ENCODE results near the gene MCOLN3. TPM values are rescaled to one million over a fixed set of nuclear protein-coding genes. Genes with fewer than 3 reads are reported as not detected.
A peak's percentile ranks its signal among the peaks of the same experiment; 100 is the strongest.

Gene MCOLN3
- total RNA-seq, 1 donor from 2014 or later = 0.75 TPM

GRCh38 chr1:85049735-85050166, 1.5 kb upstream of the MCOLN3 start:
- no peaks in the 10 kb centered on the region for H3K4me1 Mint-ChIP-seq (ENCODE audit: low read depth, unreplicated experiment)
- H3K27me3 Mint-ChIP-seq (ENCODE audit: low read depth, unreplicated experiment) = peaks cover 46% of the 10 kb centered on the region
- H3K36me3 Mint-ChIP-seq (ENCODE audit: low read depth, unreplicated experiment) = no peaks in the 10 kb centered on the region
- Histone ChIP-seq H3K4me3 (ENCODE audit: insufficient read depth, low read depth, low read length) (no peak overlapping the region), H3K4me1 (ENCODE audit: insufficient read depth, low read length) (no peaks in the 10 kb centered on the region), H3K9me3 (ENCODE audit: insufficient read depth, low read depth, low read length) (no peaks in the 10 kb centered on the region), H3K27ac (ENCODE audit: low read depth, low read length) (no peak overlapping the region), H3K27me3 (ENCODE audit: insufficient read depth, low read length) (peaks cover 57% of the 10 kb centered on the region), H3K9ac (ENCODE audit: low read length) (no peak overlapping the region), H3K36me3 (ENCODE audit: insufficient read depth, low read length) (no peaks in the 10 kb centered on the region), H4K20me1 (ENCODE audit: insufficient read depth, low read length) (no peaks in the 10 kb centered on the region), H3K79me2 (ENCODE audit: insufficient read depth, low read length) (no peaks in the 10 kb centered on the region), H2AFZ (ENCODE audit: low read depth, low read length) (no peak overlapping the region), H3K4me2 (ENCODE audit: low read length) (no peak overlapping the region)
- H3K4me3 Mint-ChIP-seq (ENCODE audit: unreplicated experiment) = no peak overlapping the region
- FAIRE-seq (no peak), DNase-seq (ENCODE audit: low read depth) (no peak)
- H3K27ac Mint-ChIP-seq (ENCODE audit: unreplicated experiment) = no peak overlapping the region
- H3K9me3 Mint-ChIP-seq (ENCODE audit: unreplicated experiment) = no peaks in the 10 kb centered on the region
- no peak for TF ChIP-seq CTCF (IDR thresholded peaks at IDR 0.05; ENCODE audit: insufficient read depth, low read depth, low read length)
- no peak for TF ChIP-seq EZH2 (IDR thresholded peaks at IDR 0.05; ENCODE audit: insufficient read depth, low read length)

GRCh38 chr1:85047472-85048295, 616 bp downstream of the MCOLN3 start:
- Mint-ChIP-seq H3K27me3 (ENCODE audit: low read depth, unreplicated experiment) (peaks cover 46% of the 10 kb centered on the region), H3K4me3 (ENCODE audit: unreplicated experiment) (peak overlapping the region; percentile 67), H3K36me3 (ENCODE audit: low read depth, unreplicated experiment) (no peaks in the 10 kb centered on the region), H3K4me1 (ENCODE audit: low read depth, unreplicated experiment) (no peaks in the 10 kb centered on the region), H3K27ac (ENCODE audit: unreplicated experiment) (no peak overlapping the region), H3K9me3 (ENCODE audit: unreplicated experiment) (no peaks in the 10 kb centered on the region)
- no peaks in the 10 kb centered on the region for H4K20me1 ChIP-seq (ENCODE audit: insufficient read depth, low read length)
- no peak overlapping the region for H3K9ac ChIP-seq (ENCODE audit: low read length)
- DNase-seq (ENCODE audit: low read depth) = no peak
- peak overlapping the region; percentile 37 for H3K4me3 ChIP-seq (ENCODE audit: insufficient read depth, low read depth, low read length)
- TF ChIP-seq CTCF (IDR thresholded peaks at IDR 0.05; ENCODE audit: insufficient read depth, low read depth, low read length) (no peak), EZH2 (IDR thresholded peaks at IDR 0.05; ENCODE audit: insufficient read depth, low read length) (peak; percentile 25)
- H3K27me3 ChIP-seq (ENCODE audit: insufficient read depth, low read length) = peaks cover 65% of the 10 kb centered on the region
- peak overlapping the region; percentile 59 for H2AFZ ChIP-seq (ENCODE audit: low read depth, low read length)
- no peaks in the 10 kb centered on the region for H3K79me2 ChIP-seq (ENCODE audit: insufficient read depth, low read length)
- H3K27ac ChIP-seq (ENCODE audit: low read depth, low read length) = no peak overlapping the region
- H3K9me3 ChIP-seq (ENCODE audit: insufficient read depth, low read depth, low read length) = no peaks in the 10 kb centered on the region
- H3K4me2 ChIP-seq (ENCODE audit: low read length) = peak overlapping the region; percentile 79
- FAIRE-seq = no peak
- H3K36me3 ChIP-seq (ENCODE audit: insufficient read depth, low read length) = no peaks in the 10 kb centered on the region
- H3K4me1 ChIP-seq (ENCODE audit: insufficient read depth, low read length) = no peaks in the 10 kb centered on the region

GRCh38 chr1:85047144-85047471, 1.2 kb downstream of the MCOLN3 start:
- Histone ChIP-seq H3K9me3 (ENCODE audit: insufficient read depth, low read depth, low read length) (no peaks in the 10 kb centered on the region), H3K9ac (ENCODE audit: low read length) (no peak overlapping the region), H3K4me1 (ENCODE audit: insufficient read depth, low read length) (no peaks in the 10 kb centered on the region), H3K4me2 (ENCODE audit: low read length) (peak overlapping the region; percentile 79), H3K27me3 (ENCODE audit: insufficient read depth, low read length) (peaks cover 69% of the 10 kb centered on the region), H3K4me3 (ENCODE audit: insufficient read depth, low read depth, low read length) (no peak overlapping the region), H3K27ac (ENCODE audit: low read depth, low read length) (no peak overlapping the region), H4K20me1 (ENCODE audit: insufficient read depth, low read length) (no peaks in the 10 kb centered on the region), H2AFZ (ENCODE audit: low read depth, low read length) (peak overlapping the region; percentile 42), H3K36me3 (ENCODE audit: insufficient read depth, low read length) (no peaks in the 10 kb centered on the region), H3K79me2 (ENCODE audit: insufficient read depth, low read length) (no peaks in the 10 kb centered on the region)
- Mint-ChIP-seq H3K27ac (ENCODE audit: unreplicated experiment) (no peak overlapping the region), H3K4me3 (ENCODE audit: unreplicated experiment) (peak overlapping the region; percentile 47), H3K9me3 (ENCODE audit: unreplicated experiment) (no peaks in the 10 kb centered on the region), H3K4me1 (ENCODE audit: low read depth, unreplicated experiment) (no peaks in the 10 kb centered on the region), H3K36me3 (ENCODE audit: low read depth, unreplicated experiment) (no peaks in the 10 kb centered on the region), H3K27me3 (ENCODE audit: low read depth, unreplicated experiment) (peaks cover 46% of the 10 kb centered on the region)
- FAIRE-seq (no peak), DNase-seq (ENCODE audit: low read depth) (no peak)
- TF ChIP-seq CTCF (IDR thresholded peaks at IDR 0.05; ENCODE audit: insufficient read depth, low read depth, low read length) (no peak), EZH2 (IDR thresholded peaks at IDR 0.05; ENCODE audit: insufficient read depth, low read length) (peak; percentile 34)

Data from astrocyte (in vitro differentiated cells and primary cell).